COLO829 (cell line): ENCODE measurements around the gene IL1RAPL2.
"Not testable (repeated sequence)": the region's sequence is repeated elsewhere in the genome, so short reads cannot be mapped to it uniquely, and the experiment has no call there.

Experiments used
- DNase-seq: peaks from one replicate; pipeline ENCODE4 v3.0.0; 2012; ENCODE audit warnings: low spot score

IL1RAPL2 gene

GRCh38 chrX:104670051-104670450, 104.1 kb downstream of the IL1RAPL2 start:
- DNase-seq, result no peak

GRCh38 chrX:104677517-104677916, 111.5 kb downstream of the IL1RAPL2 start:
- DNase-seq, result not testable (repeated sequence)

- DNase-seq, result no peak
Measured at GRCh38 chrX:104679175-104679574, 113.2 kb downstream of the IL1RAPL2 start.

GRCh38 chrX:104681214-104681613, 115.2 kb downstream of the IL1RAPL2 start:
- no peak for DNase-seq

- no peak for DNase-seq
Measured at GRCh38 chrX:104684077-104684476, 118.1 kb downstream of the IL1RAPL2 start.

GRCh38 chrX:104695593-104695992, 129.6 kb downstream of the IL1RAPL2 start:
- no peak for DNase-seq

GRCh38 chrX:104696667-104697066, 130.7 kb downstream of the IL1RAPL2 start:
- DNase-seq, result no peak

- DNase-seq, result no peak
Measured at GRCh38 chrX:104697294-104697693, 131.3 kb downstream of the IL1RAPL2 start.

- DNase-seq, result no peak
Measured at GRCh38 chrX:104707042-104707441, 141.0 kb downstream of the IL1RAPL2 start.

- DNase-seq, result no peak
Measured at GRCh38 chrX:104707572-104707971, 141.6 kb downstream of the IL1RAPL2 start.

GRCh38 chrX:104712515-104712914, 146.5 kb downstream of the IL1RAPL2 start:
- DNase-seq, result no peak

GRCh38 chrX:104721854-104722253, 155.9 kb downstream of the IL1RAPL2 start:
- DNase-seq, result no peak

- no peak for DNase-seq
Measured at GRCh38 chrX:104728456-104728855, 162.5 kb downstream of the IL1RAPL2 start.

GRCh38 chrX:104742355-104742754, 176.4 kb downstream of the IL1RAPL2 start:
- DNase-seq, result no peak

- no peak for DNase-seq
Measured at GRCh38 chrX:104745152-104745551, 179.2 kb downstream of the IL1RAPL2 start.

GRCh38 chrX:104749951-104750610, 184.1 kb downstream of the IL1RAPL2 start:
- DNase-seq, result peak; percentile 79

GRCh38 chrX:104762641-104763040, 196.6 kb downstream of the IL1RAPL2 start:
- no peak for DNase-seq

- no peak for DNase-seq
Measured at GRCh38 chrX:104789784-104790183, 223.8 kb downstream of the IL1RAPL2 start.

- DNase-seq, result no peak
Measured at GRCh38 chrX:104795804-104796203, 229.8 kb downstream of the IL1RAPL2 start.

GRCh38 chrX:104803219-104803618, 237.2 kb downstream of the IL1RAPL2 start:
- DNase-seq, result no peak

- no peak for DNase-seq
Measured at GRCh38 chrX:104806346-104806745, 240.3 kb downstream of the IL1RAPL2 start.

GRCh38 chrX:104833401-104833800, 267.4 kb downstream of the IL1RAPL2 start:
- no peak for DNase-seq

- DNase-seq, result no peak
Measured at GRCh38 chrX:104842646-104843045, 276.6 kb downstream of the IL1RAPL2 start.

GRCh38 chrX:104852241-104852640, 286.2 kb downstream of the IL1RAPL2 start:
- DNase-seq, result no peak
